Transverse colon (tissue), 4 donors: ENCODE data around the gene CD177. TPM values are rescaled to one million over a fixed set of nuclear protein-coding genes. Genes with fewer than 3 reads are reported as not detected.
"Not testable (repeated sequence)": the region's sequence is repeated elsewhere in the genome, so short reads cannot be mapped to it uniquely, and the experiment has no call there.

Source experiments
- DNase-seq: peaks from one replicate; pipeline ENCODE4 v3.0.0-alpha.2; 2019
- H3K27ac ChIP-seq, 4 donors: fragments of 200-600 bp; sonication (generic); 2 replicates each; pipeline ENCODE4 v1.5.1; 2016 to 2018; ENCODE audit warnings: inconsistent platforms in 4 of 4
- H3K27me3 ChIP-seq: fragments of 200-600 bp; sonication (generic); 2 replicates; pipeline ENCODE4 v1.5.1; 2017; ENCODE audit warnings: inconsistent platforms
- H3K36me3 ChIP-seq, 4 donors: fragments of 200-600 bp; sonication (generic); 2 replicates each; pipeline ENCODE4 v1.5.1; 2017 to 2019; ENCODE audit warnings: inconsistent platforms in 4 of 4
- H3K4me1 ChIP-seq, 4 donors: fragments of 200-600 bp; sonication (generic); 2 replicates each; pipeline ENCODE4 v1.5.1; 2017 to 2020; ENCODE audit warnings: inconsistent platforms in 4 of 4
- H3K4me3 ChIP-seq, 4 donors: fragments of 200-600 bp; sonication (generic); 1 replicate in 1 of 4; 2 replicates in 3 of 4; pipeline versions ENCODE4 v1.5.1 to v1.6.1; 2017 to 2019; ENCODE audit warnings: inconsistent platforms in 4 of 4
- H3K9me3 ChIP-seq, 2 donors: fragments of 200-600 bp; sonication (generic); 2 replicates each; pipeline ENCODE4 v1.5.1; 2017 to 2019; ENCODE audit warnings: inconsistent platforms in 2 of 2
- CTCF ChIP-seq, 5 experiments: fragments of 200-600 bp in 3 of 5; fragments of 450-650 bp in 2 of 5; sonication (generic) in 3 of 5; IDR thresholded peaks; 1 replicate in 2 of 5; 2 replicates in 3 of 5; pipeline ENCODE4 v1.5.1; 2016 to 2017; ENCODE audit warnings: antibody characterized with exemption in 5 of 5, inconsistent platforms in 3 of 5, mild to moderate bottlenecking in 2 of 5, moderate library complexity in 1 of 5
- EP300 ChIP-seq: sonication (generic); formaldehyde crosslinking; IDR thresholded peaks from one replicate; pipeline ENCODE4 v1.6.1; 2017; ENCODE audit warnings: antibody characterized with exemption, low read depth
- POLR2A ChIP-seq: fragments of 450-650 bp; IDR thresholded peaks from one replicate; pipeline ENCODE4 v1.6.1; 2016; ENCODE audit warnings: antibody characterized with exemption, mild to moderate bottlenecking, moderate library complexity
- POLR2AphosphoS5 ChIP-seq, 3 donors: sonication (generic); formaldehyde crosslinking; IDR thresholded peaks; one replicate each; pipeline ENCODE4 v1.6.1; 2016; ENCODE audit warnings: antibody characterized with exemption in 3 of 3
- WGBS, 2 donors: methylation state at CpG; one replicate each; pipeline ENCODE4 v1.1.5; 2018; ENCODE audit warnings: low coverage in 1 of 2; 5-methylcytosine and 5-hydroxymethylcytosine counted together
- in situ Hi-C, 4 donors: fragments of 200-750 bp; cut with MboI; loops; one replicate each; pipeline versions ENCODE4 v1.15.0 to v1.15.1; 2017; ENCODE audit warnings: low sequenced_read_pairs in 3 of 4, low pct_ligation_motif_present in 1 of 4, low pct_unique_long_range_greater_than_20kb in 1 of 4
- intact Hi-C: fragments of 100-400 bp; cut with DNase I; formaldehyde crosslinking; loops from one replicate; pipeline ENCODE4 v1.15.1; 2023; ENCODE audit warnings: low total_unique reads
- total RNA-seq, 4 donors: library from RNA; depleted of rRNA; stranded (reverse); fragments of >200 nt; gene quantifications; one replicate each; pipeline ENCODE4 v1.1.0, GENCODE V29; 2016

Gene CD177
- total RNA-seq, 4 donors from 2014 or later, result 12.1 to 720 (median 82.6) TPM

- peaks cover 0 to 31% (median 18%) of the 10 kb centered on the region in 4 donors for H3K4me1 ChIP-seq
- H3K27ac ChIP-seq, result no peak overlapping the region
- in situ Hi-C loops (no loop called here), intact Hi-C loops (no loop called here)
- H3K4me3 ChIP-seq, result no peak overlapping the region
- H3K36me3 ChIP-seq, result no peaks in the 10 kb centered on the region
- H3K27me3 ChIP-seq, result no peaks in the 10 kb centered on the region
- DNase-seq, result no peak
- WGBS, 2 donors, result 63 to 77% methylated on average over 3 to 11 of the region's 11 CpGs
- no peaks in the 10 kb centered on the region for H3K9me3 ChIP-seq
- no peak for TF ChIP-seq POLR2AphosphoS5 (IDR thresholded peaks at IDR 0.05)
- no peak for TF ChIP-seq POLR2A
- no peak for TF ChIP-seq CTCF (IDR thresholded peaks at IDR 0.05)
- TF ChIP-seq EP300, result no peak
Measured at GRCh38 chr19:43330726-43331434, 22.6 kb upstream of the CD177 start.

- Histone ChIP-seq H3K9me3 (no peaks in the 10 kb centered on the region), H3K4me1 (peaks cover 0 to 31% (median 18%) of the 10 kb centered on the region in 4 donors), H3K4me3 (no peak overlapping the region), H3K27ac (no peak overlapping the region), H3K36me3 (no peaks in the 10 kb centered on the region), H3K27me3 (no peaks in the 10 kb centered on the region)
- no peak for TF ChIP-seq EP300
- intact Hi-C loops (no loop called here), in situ Hi-C loops (no loop called here)
- DNase-seq, result no peak
- 79% methylated on average over 4 of the region's 4 CpGs; no CpG with 5 or more reads in 1 of the 2 donors for WGBS, 2 donors
Measured at GRCh38 chr19:43331435-43332010, 22.0 kb upstream of the CD177 start.

- Histone ChIP-seq H3K36me3 (no peaks in the 10 kb centered on the region), H3K4me3 (no peak overlapping the region), H3K27ac (peak overlapping the region in 1 of 4 donors; percentile 17), H3K9me3 (no peaks in the 10 kb centered on the region), H3K27me3 (peaks cover 2% of the 10 kb centered on the region), H3K4me1 (peaks cover 0 to 26% (median 17%) of the 10 kb centered on the region in 4 donors)
- intact Hi-C loops (no loop called here), in situ Hi-C loops (no loop called here)
- DNase-seq, result no peak
- TF ChIP-seq CTCF (IDR thresholded peaks at IDR 0.05) (no peak), POLR2AphosphoS5 (IDR thresholded peaks at IDR 0.05) (no peak), POLR2A (no peak), EP300 (no peak)
- WGBS, 2 donors, result 79% methylated on average over 10 of the region's 10 CpGs; no CpG with 5 or more reads in 1 of the 2 donors
Measured at GRCh38 chr19:43332058-43332922, 21.2 kb upstream of the CD177 start.

- H3K4me3 ChIP-seq, H3K27ac ChIP-seq, H3K36me3 ChIP-seq, H3K9me3 ChIP-seq, in situ Hi-C loops, intact Hi-C loops, H3K27me3 ChIP-seq, DNase-seq: not testable (repeated sequence)
- H3K4me1 ChIP-seq, result peaks cover 0 to 13% (median 5%) of the 10 kb centered on the region in 4 donors
- WGBS, 2 donors, result 81 to 100% methylated on average over 1 to 2 of the region's 2 CpGs
Measured at GRCh38 chr19:43336508-43336907, 17.0 kb upstream of the CD177 start.

GRCh38 chr19:43337737-43338136 lies 15.7 kb upstream of the CD177 start:
- 47 to 70% methylated on average over 2 to 8 of the region's 8 CpGs for WGBS, 2 donors
- H3K4me1 ChIP-seq, result peaks cover 0 to 9% (median 5%) of the 10 kb centered on the region in 4 donors
- H3K27me3 ChIP-seq, result peaks cover 3% of the 10 kb centered on the region
- in situ Hi-C loops (no loop called here), intact Hi-C loops (no loop called here)
- H3K27ac ChIP-seq, result no peak overlapping the region
- no peaks in the 10 kb centered on the region for H3K9me3 ChIP-seq
- H3K36me3 ChIP-seq, result no peaks in the 10 kb centered on the region
- no peak overlapping the region for H3K4me3 ChIP-seq
- TF ChIP-seq EP300, result no peak
- DNase-seq, result peak; percentile 23
